ENCODE measurements around the gene NLRP1.

Gene NLRP1

GRCh38 chr17:5466295-5466694 lies 118.0 kb downstream of the NLRP1 start:
- DNase-seq, result no peak

- DNase-seq, result no peak
Observed at GRCh38 chr17:5464717-5465507, 119.4 kb downstream of the NLRP1 start.
